Femur (tissue), 1 donor: ENCODE results near the gene RGS10.
"Not testable (repeated sequence)": the region's sequence is repeated elsewhere in the genome, so short reads cannot be mapped to it uniquely, and the experiment has no call there.

Experiments
- DNase-seq: peaks from one replicate; pipeline ENCODE4 v3.0.0-alpha.2; 2017

RGS10 gene

DNA sequence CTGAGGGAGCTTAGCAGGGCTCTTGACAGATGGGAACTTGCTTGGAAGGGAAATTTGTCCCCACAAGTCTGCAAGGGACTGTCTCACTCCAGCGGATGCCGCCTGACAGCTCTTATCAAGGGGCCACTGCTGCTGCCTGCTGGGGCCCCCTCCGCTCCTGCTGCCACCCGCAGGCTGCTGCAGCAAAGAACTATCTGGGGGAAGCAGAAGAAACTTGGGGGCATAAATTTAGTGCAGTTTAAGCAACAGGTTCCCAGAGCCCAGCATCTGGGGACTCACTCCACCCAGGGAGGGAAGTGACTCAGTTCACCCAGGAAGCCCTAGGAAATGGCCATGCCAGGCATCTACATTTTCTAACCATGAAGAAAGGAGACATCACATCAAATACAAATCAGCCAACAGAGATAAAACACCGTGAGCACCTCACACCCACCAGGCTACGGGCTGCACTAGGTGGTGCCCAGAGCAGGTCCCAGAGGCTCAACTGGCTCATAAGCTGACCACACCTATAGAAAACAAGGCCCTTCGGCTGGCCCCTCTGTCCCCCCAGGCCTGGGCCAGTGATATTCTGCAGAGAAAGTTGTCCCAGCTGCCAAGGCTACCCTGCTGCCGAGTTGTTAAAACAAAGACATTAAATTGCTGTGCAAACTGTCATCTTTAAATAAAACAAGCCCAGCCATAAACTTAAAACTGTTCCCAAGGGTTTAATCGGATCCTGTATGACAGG is 3.7 kb downstream of the RGS10 start:
- no peak for DNase-seq

- no peak for DNase-seq
Observed at GRCh38 chr10:119537953-119538630, 4.4 kb downstream of the RGS10 start.

- no peak for DNase-seq
Observed at GRCh38 chr10:119536508-119537025, 6.0 kb downstream of the RGS10 start.

DNA sequence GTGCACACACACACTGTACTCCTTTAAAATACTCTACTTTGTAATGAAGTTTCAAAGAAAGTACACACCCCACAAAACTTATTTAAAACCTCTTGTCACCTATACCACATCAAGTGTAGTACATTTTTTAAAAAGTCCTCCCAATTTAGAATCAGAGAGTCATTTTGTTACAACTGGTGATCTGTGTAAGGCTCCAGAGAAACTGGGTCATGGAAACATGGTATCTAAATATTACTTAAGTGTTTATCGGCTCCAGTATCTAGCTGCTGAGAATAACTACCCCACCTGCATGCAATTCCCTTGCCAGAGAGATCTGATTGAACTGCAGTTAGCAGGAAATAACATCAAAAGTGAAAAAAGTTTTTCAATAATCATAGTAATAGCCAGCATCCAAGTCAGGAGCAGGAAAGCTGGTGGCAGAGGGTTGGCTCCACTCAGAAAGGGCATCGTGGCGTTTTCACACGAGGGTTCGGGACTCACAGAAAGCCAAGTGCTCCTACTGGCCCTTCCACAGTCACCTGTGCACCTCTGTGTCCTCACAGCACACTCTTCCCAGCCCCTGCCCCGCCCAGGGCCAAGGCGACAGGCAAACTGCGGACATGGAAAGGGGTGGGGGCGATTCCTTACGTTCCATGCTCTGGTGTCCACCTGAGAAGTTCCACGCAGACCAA is 6.5 kb downstream of the RGS10 start:
- no peak for DNase-seq

- no peak for DNase-seq
Observed at GRCh38 chr10:119535305-119535704, 7.2 kb downstream of the RGS10 start.

DNA sequence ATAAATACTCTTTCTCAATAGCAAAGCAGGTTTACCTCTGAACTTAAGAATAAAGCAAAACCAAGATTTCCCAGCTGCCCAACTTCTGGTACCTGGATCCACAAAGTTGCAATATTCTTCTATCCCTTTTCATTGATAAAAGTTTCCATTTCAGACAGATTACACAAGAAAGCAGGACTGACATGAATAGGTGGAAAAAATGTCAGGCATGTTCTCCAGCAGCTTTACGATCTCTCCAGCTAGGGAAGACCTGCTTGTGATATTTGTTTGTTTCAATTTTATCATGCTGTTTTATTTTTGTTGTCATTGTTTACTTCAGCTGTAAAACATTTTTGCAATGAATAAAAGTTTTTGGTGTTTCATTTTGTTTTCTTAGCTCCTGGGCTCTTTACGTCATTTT is 9.0 kb downstream of the RGS10 start:
- DNase-seq = no peak

GRCh38 chr10:119532791-119533190 is 9.7 kb downstream of the RGS10 start:
- not testable (repeated sequence) for DNase-seq

DNA sequence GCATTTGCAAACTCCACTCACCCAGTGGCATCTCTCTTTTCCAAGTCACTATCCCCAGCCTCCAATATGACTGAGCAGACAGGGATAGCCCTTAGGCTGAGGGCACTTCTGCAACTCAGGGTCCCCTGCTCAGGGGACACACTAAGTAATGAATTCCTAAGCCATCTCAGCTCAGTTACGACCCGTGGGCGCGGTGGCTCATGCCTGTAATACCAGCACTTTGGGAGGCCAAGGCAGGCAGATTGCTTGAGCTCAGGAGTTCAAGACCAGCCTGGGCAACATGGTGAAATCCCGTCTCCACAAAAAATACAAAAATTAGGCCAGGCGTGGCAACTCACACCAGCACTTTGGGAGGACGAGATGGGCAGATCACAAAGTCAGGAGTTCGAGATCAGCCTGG is 10.3 kb downstream of the RGS10 start:
- not testable (repeated sequence) for DNase-seq

- no peak for DNase-seq
Observed at GRCh38 chr10:119531067-119531466, 11.5 kb downstream of the RGS10 start.

DNA sequence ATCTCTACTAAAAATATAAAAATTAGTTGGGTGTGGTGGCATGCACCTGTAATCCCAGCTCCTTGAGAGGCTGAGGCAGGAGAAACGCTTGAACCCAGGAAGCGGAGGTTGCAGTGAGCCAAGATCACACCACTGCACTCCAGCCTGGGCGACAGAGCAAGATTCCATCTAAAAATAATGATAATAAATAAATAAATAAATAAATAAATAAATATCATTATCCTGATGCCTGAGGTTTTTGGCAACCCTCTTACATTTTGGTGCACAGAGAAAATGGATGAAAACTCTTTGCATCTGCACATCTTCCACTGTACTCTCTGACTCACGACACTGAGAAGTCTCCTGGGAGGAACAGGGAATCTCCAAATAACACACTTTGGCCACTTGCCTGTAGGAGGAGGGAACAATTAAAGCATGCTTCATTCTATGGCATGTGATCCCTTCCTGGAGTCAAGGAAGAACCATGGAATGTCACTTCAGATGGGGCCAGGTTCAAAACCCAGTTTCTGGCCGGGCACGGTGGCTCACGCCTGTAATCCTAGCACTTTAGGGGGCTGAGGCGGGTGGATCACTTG is 13.8 kb downstream of the RGS10 start:
- peak; percentile 62 for DNase-seq

DNA sequence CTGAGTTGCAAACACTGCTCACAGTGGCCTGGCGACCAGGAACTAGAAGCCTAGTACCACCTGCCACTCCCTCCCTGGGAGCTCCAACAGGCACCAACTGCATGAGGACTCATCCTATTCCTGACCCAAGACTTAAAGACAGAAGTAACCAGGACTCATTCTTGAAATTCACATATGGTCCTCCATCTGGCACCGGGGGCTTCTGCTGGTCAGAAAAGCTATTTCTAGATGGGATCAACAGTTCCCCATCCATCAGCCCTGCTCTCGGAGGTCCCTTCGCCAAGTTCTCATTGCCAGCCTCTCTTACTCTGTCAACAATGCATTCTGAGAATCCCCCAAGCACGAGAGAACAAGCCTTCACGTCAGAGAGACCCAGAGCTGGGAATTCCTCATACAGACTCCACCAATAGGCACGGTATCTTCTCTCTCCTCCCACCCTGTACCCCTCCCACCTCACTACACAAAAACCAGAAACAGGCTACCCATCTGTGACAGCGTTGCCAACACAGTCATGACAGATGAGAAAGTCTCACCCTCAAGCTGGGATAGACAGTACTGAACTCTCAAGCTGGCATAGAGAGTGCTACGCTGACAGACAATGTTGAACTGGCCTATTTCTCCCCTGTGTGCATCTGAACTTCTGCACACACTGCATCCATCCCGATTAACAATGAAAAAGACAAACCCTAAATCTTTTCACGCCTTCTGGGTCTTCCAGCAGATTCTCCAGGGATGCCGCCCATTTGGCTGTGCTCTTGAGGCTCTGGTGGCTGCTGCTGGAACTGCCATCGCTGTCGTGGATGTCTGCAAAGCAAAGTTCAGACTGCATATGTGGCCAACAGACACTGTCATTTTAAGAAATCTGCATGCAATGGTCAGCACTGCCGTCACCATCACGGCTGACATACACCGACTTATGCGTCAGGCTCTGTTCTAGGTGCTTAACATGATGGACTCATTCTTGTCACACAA is 15.6 kb downstream of the RGS10 start:
- no peak for DNase-seq

DNA sequence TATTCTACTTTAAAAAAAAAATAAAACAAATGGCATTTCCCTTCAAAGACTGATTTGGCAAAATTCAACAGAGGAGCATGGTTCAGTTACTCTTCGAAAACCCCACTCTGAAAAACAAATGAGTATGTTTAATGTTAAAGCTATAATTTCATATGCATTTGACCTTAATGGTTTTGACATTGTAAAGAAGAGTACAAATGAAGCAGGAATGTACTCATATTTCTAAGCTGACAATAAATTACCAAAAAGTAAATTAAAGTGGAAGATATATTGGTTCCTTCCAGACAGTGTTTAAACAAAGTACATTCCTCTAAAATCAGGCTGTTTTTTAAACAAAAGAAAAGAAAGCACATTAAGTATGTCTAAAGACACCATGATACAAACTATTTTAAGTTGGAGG is 16.4 kb downstream of the RGS10 start:
- DNase-seq = no peak

DNA sequence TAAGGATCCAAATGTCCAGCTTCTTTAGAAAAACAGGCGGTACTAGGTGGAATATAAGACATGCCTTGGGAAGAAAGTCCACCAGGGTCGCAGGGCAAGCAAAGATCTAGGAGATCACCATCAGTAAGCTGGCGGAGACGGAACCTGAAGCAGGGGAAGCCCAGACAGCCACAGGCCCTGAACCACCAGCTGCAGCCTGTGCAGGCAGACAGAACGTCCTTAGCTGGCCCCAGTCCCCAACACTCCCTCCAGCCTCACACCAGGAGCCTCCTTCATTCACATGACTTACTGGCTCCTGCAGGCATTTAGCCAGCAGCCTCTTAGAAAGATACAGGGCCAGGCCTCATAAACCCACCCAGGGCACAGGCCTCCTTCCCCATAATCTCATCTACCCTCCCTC is 17.4 kb downstream of the RGS10 start:
- no peak for DNase-seq

DNA sequence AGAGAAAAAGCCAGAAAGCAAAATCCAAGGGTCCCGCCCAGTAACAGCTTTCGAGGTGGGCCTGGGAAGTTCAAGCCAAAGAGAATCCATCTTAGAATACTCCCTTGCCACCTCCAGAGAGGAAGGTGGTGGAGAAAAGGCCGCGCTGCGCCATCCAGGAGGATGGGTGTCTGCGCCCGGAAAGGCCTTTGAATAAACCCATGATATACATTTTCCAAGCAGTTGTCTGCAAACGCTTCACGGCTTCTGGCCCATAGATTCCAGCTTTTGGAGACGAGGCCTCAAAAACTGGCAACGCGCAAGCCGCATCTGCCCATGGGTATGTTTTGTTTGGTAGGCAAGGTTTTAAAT is 17.8 kb downstream of the RGS10 start:
- DNase-seq = no peak

- no peak for DNase-seq
Observed at GRCh38 chr10:119523895-119524719, 18.4 kb downstream of the RGS10 start.

DNA sequence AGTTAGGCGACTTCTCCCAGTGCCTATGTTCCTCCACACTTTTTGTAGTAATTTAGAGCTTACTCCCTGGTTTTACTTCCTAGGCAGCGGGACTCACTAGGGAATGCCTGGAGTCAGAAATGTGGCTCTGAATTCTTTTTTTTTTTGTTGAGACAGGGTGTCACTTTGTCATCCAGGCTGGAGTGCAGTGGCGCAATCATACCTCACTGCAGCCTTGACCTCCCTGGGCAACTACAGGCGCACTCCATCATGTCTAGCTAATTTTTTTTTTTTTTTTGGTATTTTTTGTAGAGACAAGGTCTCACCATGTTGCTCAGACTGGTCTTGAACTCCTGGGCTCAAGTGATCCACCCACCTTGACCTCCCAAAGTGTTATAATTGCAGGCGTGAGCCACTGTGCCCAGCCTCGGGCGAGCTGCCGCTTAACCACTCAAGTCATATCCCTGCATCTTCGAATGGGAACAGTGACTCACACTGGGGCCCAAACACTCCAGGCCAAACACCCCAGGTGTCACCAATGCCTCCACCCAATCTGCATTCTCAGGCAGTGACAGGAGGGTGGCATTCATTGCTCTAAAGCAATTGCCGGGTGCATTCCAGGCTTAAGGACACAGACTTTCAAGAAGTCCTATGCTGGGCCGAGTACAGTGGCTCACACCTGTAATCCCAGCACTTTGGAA is 19.6 kb downstream of the RGS10 start:
- no peak for DNase-seq

- DNase-seq = no peak
Observed at GRCh38 chr10:119521443-119522204, 20.9 kb downstream of the RGS10 start.

- DNase-seq = no peak
Observed at GRCh38 chr10:119520283-119520682, 22.2 kb downstream of the RGS10 start.

- no peak for DNase-seq
Observed at GRCh38 chr10:119518936-119519335, 23.6 kb downstream of the RGS10 start.

GRCh38 chr10:119518176-119518575 is 24.3 kb downstream of the RGS10 start:
- DNase-seq = no peak
